ENCODE data around the gene BICD2.

- TF ChIP-seq CTCF (conservative IDR thresholded peaks at IDR 0.05 in 1 of 2, IDR thresholded peaks at IDR 0.05 in 1 of 2; ENCODE audit: low read depth in 1 of 2, low read length in 2 of 2) = no peak
- TF ChIP-seq EZH2 (IDR thresholded peaks at IDR 0.05; ENCODE audit: low read length, missing control alignments) = no peak
Measured at GRCh38 chr9:92685022-92685421, 79.6 kb downstream of the BICD2 start.
